ENCODE measurements around the gene PPP1R12B. TPM values are rescaled to one million over a fixed set of nuclear protein-coding genes. Genes with fewer than 3 reads are reported as not detected.

PPP1R12B gene
- total and polyA plus RNA-seq, 2 experiments from 2014 or later = 13.2 to 13.8 TPM

DNA sequence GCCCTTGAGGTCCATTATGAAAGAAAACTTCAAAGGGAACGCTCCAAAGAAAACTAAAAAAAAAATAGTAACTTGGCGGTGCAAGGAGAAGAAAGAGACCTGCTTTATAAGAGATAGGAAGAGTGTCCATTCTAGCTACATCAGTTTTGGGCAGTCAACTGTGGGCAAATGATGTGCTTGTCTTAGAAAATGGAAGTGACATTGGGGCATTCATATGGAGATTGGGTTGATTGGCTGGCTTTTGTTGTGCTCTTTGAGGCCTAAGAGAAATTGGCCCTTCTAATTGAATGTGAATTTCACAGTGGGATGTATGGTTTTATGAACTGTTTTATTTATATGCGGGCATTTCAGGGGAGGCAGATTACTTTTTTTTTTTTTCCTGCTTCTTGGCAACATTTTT lies 13.2 kb downstream of the PPP1R12B start:
- H2AFZ ChIP-seq = no peak overlapping the region
- TF ChIP-seq NANOG (IDR thresholded peaks at IDR 0.05; ENCODE audit: borderline replicate concordance) (peak; percentile 99), ZNF114 (CRISPR knock-in tag; IDR thresholded peaks at IDR 0.05) (no peak)
- TF ChIP-seq, protein P1, sequence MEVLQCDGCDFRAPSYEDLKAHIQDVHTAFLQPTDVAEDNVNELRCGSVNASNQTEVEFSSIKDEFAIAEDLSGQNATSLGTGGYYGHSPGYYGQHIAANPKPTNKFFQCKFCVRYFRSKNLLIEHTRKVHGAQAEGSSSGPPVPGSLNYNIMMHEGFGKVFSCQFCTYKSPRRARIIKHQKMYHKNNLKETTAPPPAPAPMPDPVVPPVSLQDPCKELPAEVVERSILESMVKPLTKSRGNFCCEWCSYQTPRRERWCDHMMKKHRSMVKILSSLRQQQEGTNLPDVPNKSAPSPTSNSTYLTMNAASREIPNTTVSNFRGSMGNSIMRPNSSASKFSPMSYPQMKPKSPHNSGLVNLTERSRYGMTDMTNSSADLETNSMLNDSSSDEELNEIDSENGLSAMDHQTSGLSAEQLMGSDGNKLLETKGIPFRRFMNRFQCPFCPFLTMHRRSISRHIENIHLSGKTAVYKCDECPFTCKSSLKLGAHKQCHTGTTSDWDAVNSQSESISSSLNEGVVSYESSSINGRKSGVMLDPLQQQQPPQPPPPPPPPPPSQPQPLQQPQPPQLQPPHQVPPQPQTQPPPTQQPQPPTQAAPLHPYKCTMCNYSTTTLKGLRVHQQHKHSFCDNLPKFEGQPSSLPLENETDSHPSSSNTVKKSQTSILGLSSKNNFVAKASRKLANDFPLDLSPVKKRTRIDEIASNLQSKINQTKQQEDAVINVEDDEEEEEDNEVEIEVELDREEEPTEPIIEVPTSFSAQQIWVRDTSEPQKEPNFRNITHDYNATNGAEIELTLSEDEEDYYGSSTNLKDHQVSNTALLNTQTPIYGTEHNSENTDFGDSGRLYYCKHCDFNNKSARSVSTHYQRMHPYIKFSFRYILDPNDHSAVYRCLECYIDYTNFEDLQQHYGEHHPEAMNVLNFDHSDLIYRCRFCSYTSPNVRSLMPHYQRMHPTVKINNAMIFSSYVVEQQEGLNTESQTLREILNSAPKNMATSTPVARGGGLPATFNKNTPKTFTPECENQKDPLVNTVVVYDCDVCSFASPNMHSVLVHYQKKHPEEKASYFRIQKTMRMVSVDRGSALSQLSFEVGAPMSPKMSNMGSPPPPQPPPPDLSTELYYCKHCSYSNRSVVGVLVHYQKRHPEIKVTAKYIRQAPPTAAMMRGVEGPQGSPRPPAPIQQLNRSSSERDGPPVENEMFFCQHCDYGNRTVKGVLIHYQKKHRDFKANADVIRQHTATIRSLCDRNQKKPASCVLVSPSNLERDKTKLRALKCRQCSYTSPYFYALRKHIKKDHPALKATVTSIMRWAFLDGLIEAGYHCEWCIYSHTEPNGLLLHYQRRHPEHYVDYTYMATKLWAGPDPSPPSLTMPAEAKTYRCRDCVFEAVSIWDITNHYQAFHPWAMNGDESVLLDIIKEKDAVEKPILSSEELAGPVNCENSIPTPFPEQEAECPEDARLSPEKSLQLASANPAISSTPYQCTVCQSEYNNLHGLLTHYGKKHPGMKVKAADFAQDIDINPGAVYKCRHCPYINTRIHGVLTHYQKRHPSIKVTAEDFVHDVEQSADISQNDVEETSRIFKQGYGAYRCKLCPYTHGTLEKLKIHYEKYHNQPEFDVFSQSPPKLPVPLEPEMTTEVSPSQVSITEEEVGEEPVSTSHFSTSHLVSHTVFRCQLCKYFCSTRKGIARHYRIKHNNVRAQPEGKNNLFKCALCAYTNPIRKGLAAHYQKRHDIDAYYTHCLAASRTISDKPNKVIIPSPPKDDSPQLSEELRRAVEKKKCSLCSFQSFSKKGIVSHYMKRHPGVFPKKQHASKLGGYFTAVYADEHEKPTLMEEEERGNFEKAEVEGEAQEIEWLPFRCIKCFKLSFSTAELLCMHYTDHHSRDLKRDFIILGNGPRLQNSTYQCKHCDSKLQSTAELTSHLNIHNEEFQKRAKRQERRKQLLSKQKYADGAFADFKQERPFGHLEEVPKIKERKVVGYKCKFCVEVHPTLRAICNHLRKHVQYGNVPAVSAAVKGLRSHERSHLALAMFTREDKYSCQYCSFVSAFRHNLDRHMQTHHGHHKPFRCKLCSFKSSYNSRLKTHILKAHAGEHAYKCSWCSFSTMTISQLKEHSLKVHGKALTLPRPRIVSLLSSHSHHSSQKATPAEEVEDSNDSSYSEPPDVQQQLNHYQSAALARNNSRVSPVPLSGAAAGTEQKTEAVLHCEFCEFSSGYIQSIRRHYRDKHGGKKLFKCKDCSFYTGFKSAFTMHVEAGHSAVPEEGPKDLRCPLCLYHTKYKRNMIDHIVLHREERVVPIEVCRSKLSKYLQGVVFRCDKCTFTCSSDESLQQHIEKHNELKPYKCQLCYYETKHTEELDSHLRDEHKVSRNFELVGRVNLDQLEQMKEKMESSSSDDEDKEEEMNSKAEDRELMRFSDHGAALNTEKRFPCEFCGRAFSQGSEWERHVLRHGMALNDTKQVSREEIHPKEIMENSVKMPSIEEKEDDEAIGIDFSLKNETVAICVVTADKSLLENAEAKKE (CRISPR knock-in tag; IDR thresholded peaks at IDR 0.05) = peak; percentile 74; the same call in 1 of the 2 replicates
- H3K36me3 ChIP-seq (ENCODE audit: insufficient read depth) = no peaks in the 10 kb centered on the region
- peak overlapping the region; percentile 55 for H3K4me3 Mint-ChIP-seq
- H4K20me1 ChIP-seq (replicated peaks; ENCODE audit: insufficient read depth) = no peaks in the 10 kb centered on the region
- ATAC-seq = peak; percentile 78
- no peaks in the 10 kb centered on the region for H3K9me2 ChIP-seq (ENCODE audit: insufficient read depth)
- H3F3A ChIP-seq (replicated peaks; ENCODE audit: low read depth) = no peaks in the 10 kb centered on the region
- H3K27me3 ChIP-seq (ENCODE audit: insufficient read depth) = no peaks in the 10 kb centered on the region
- H3K27ac ChIP-seq (ENCODE audit: low read depth) = peak overlapping the region; percentile 81
- peak overlapping the region; percentile 36 for H3K4me3 ChIP-seq
- H3K36me3 Mint-ChIP-seq (ENCODE audit: low read depth) = peaks cover 15% of the 10 kb centered on the region; the same call in 2 of the 3 replicates
- peaks cover 59% of the 10 kb centered on the region for H3K4me1 ChIP-seq (ENCODE audit: insufficient read depth)
- peak overlapping the region; percentile 64 for H3K4me2 ChIP-seq
- H3K79me2 ChIP-seq (replicated peaks; ENCODE audit: insufficient read depth) = peaks cover 63% of the 10 kb centered on the region
- peaks cover 8% of the 10 kb centered on the region; the same call in 2 of the 3 replicates for H3K9me3 Mint-ChIP-seq
- peak overlapping the region; percentile 87 for H3K27ac Mint-ChIP-seq
- H3K4me1 Mint-ChIP-seq = peaks cover 46% of the 10 kb centered on the region
- peaks cover 10% of the 10 kb centered on the region for H3K27me3 Mint-ChIP-seq (ENCODE audit: insufficient read depth, low read depth, poor library complexity)
- peak; percentile 67 for DNase-seq (ENCODE audit: low spot score)

DNA sequence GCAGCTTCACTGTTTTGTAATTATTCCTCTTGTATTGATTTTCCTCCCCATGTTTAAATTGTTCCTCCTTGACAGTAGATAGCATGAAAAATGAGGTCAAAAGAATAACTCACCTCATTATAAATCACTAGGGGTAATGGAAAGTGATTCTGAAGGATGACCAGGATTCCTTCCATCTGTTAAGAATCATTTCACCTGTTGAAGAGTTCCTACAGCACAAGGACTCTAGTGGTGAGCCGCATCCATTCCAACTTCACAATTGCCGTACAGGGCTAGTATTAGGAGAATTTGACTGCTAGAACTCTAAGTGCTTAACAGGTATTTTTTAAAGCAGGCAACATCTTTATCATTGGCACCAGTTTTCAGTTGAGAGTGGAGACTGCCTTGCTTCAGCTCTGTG lies 13.7 kb downstream of the PPP1R12B start:
- H3K4me3 ChIP-seq = peak overlapping the region; percentile 36
- H3K27ac ChIP-seq (ENCODE audit: low read depth) = peak overlapping the region; percentile 78

More for the DNA sequence above, 13.7 kb downstream of the PPP1R12B start:
- Mint-ChIP-seq H3K27me3 (ENCODE audit: insufficient read depth, low read depth, poor library complexity) (peaks cover 8% of the 10 kb centered on the region), H3K27ac (peak overlapping the region; percentile 87), H3K4me1 (peaks cover 46% of the 10 kb centered on the region), H3K4me3 (peak overlapping the region; percentile 55), H3K9me3 (peaks cover 8% of the 10 kb centered on the region; the same call in 2 of the 3 replicates), H3K36me3 (ENCODE audit: low read depth) (peaks cover 12% of the 10 kb centered on the region; the same call in 2 of the 3 replicates)
- ATAC-seq (peak; percentile 73), DNase-seq (ENCODE audit: low spot score) (peak; percentile 45)
- H2AFZ ChIP-seq = no peak overlapping the region
- no peaks in the 10 kb centered on the region for H3K36me3 ChIP-seq (ENCODE audit: insufficient read depth)
- H3K27me3 ChIP-seq (ENCODE audit: insufficient read depth) = no peaks in the 10 kb centered on the region
- H4K20me1 ChIP-seq (replicated peaks; ENCODE audit: insufficient read depth) = no peaks in the 10 kb centered on the region
- no peaks in the 10 kb centered on the region for H3K9me2 ChIP-seq (ENCODE audit: insufficient read depth)
- no peaks in the 10 kb centered on the region for H3F3A ChIP-seq (replicated peaks; ENCODE audit: low read depth)
- no peak for TF ChIP-seq ZNF331 (CRISPR knock-in tag; IDR thresholded peaks at IDR 0.05; ENCODE audit: low read depth)
- TF ChIP-seq, protein P1 (CRISPR knock-in tag; IDR thresholded peaks at IDR 0.05) = peak; percentile 51; the same call in 1 of the 2 replicates
- peaks cover 64% of the 10 kb centered on the region for H3K79me2 ChIP-seq (replicated peaks; ENCODE audit: insufficient read depth)
- peaks cover 58% of the 10 kb centered on the region for H3K4me1 ChIP-seq (ENCODE audit: insufficient read depth)
- peak overlapping the region; percentile 64 for H3K4me2 ChIP-seq
